ENCODE data around the gene NCF2.
"Not testable (repeated sequence)": the region's sequence is repeated elsewhere in the genome, so short reads cannot be mapped to it uniquely, and the experiment has no call there.

Gene NCF2

GRCh38 chr1:183590244-183591191 is at the start of gene NCF2:
Gene NCF2, minus strand, starts transcription at chr1:183590459. Its CDS starts 130 bp downstream, at chr1:183590329.
- no peak for DNase-seq

GRCh38 chr1:183638649-183639387 is 48.6 kb upstream of the NCF2 start:
- DNase-seq = no peak

- peak in 1 of 6 experiments; percentile 10 for DNase-seq
These were observed 46.5 kb upstream of the NCF2 start for GRCh38 chr1:183636783-183637182.

- no peak for DNase-seq
These were observed 46.0 kb upstream of the NCF2 start for GRCh38 chr1:183636334-183636682.

GRCh38 chr1:183635606-183636333 is 45.5 kb upstream of the NCF2 start, which contains the start of gene ARPC5:
Gene ARPC5, minus strand, starts transcription at chr1:183635783. Its CDS starts 124 bp downstream, at chr1:183635659.
- DNase-seq = peak; percentile 89 to 93 (median 92)

GRCh38 chr1:183635099-183635605 is 44.9 kb upstream of the NCF2 start:
- DNase-seq = peak in 3 of 6 experiments; percentile 22 to 49 (median 33)

GRCh38 chr1:183634429-183635065 is 44.3 kb upstream of the NCF2 start:
- no peak for DNase-seq

GRCh38 chr1:183633676-183634343 is 43.6 kb upstream of the NCF2 start:
- peak in 5 of 6 experiments; percentile 7 to 69 (median 61) for DNase-seq

GRCh38 chr1:183632964-183633363 is 42.7 kb upstream of the NCF2 start:
- peak in 1 of 6 experiments; percentile 8 for DNase-seq

- no peak for DNase-seq
These were observed 41.9 kb upstream of the NCF2 start for GRCh38 chr1:183632114-183632513.

GRCh38 chr1:183630748-183631147 is 40.5 kb upstream of the NCF2 start:
- no peak for DNase-seq

GRCh38 chr1:183628537-183628936 is 38.3 kb upstream of the NCF2 start:
- no peak for DNase-seq

- not testable (repeated sequence) for DNase-seq
These were observed 36.0 kb upstream of the NCF2 start for GRCh38 chr1:183626236-183626635.

- peak; percentile 5 to 46 (median 26) for DNase-seq
These were observed 32.9 kb upstream of the NCF2 start for GRCh38 chr1:183622884-183623785.

- DNase-seq = no peak
These were observed 31.8 kb upstream of the NCF2 start for GRCh38 chr1:183622013-183622412.

GRCh38 chr1:183620311-183620710 is 30.1 kb upstream of the NCF2 start:
- DNase-seq = no peak

- no peak for DNase-seq
These were observed 29.5 kb upstream of the NCF2 start for GRCh38 chr1:183619781-183620180.

- DNase-seq = not testable (repeated sequence)
These were observed 27.9 kb upstream of the NCF2 start for GRCh38 chr1:183618202-183618601.

- not testable (repeated sequence) for DNase-seq
These were observed 22.7 kb upstream of the NCF2 start for GRCh38 chr1:183612975-183613374.

GRCh38 chr1:183612407-183612806 is 22.1 kb upstream of the NCF2 start:
- DNase-seq = no peak

All from stimulated activated naive CD4-positive, alpha-beta T cell (primary cell).